Neuron (in vitro differentiated cells): ENCODE results near the gene PTPN11.

Experiments used
- H2AFZ ChIP-seq: one replicate; pipeline ENCODE4 v1.6.1; 2013; ENCODE audit warnings: low read depth, mild to moderate bottlenecking, inconsistent platforms, low read length, moderate library complexity
- H3K27me3 ChIP-seq: one replicate; pipeline ENCODE4 v1.6.1; 2013; ENCODE audit warnings: low read length; ENCODE audit not compliant: insufficient read depth
- H3K36me3 ChIP-seq: one replicate; pipeline ENCODE4 v1.6.1; 2013; ENCODE audit warnings: low read length; ENCODE audit not compliant: insufficient read depth
- H3K4me1 ChIP-seq: one replicate; pipeline ENCODE4 v1.6.1; 2013; ENCODE audit warnings: low read length; ENCODE audit not compliant: insufficient read depth
- H3K4me3 ChIP-seq: 2 replicates; pipeline ENCODE4 v1.5.1; 2013; ENCODE audit warnings: mild to moderate bottlenecking, low read length, moderate library complexity
- H3K9me3 ChIP-seq: one replicate; pipeline ENCODE4 v1.6.1; 2013; ENCODE audit warnings: low read length

PTPN11 gene

DNA sequence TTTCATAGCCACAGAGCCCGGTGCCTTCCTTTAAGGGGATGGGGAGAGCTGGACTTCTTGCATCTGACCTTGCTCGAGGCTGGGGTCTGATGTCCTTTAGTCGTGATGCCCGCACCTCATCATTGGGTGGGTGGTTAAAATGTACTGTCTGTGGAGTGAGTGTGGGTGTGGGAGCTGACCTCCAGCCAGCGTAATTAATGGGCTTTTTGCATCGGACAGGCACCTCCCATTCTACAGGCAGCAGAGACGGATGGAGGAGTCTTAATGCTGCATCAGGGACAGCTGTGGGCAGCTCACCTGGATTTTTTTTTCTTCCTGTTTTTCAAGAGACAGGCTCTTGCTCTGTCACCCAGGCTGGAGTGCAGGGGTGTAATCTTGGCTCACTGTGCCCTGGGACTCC lies 114.8 kb downstream of the PTPN11 start:
- no peaks in the 10 kb centered on the region for H3K36me3 ChIP-seq
- H2AFZ ChIP-seq, result no peak overlapping the region
- H3K27me3 ChIP-seq, result no peaks in the 10 kb centered on the region
- peaks cover 3% of the 10 kb centered on the region for H3K4me1 ChIP-seq
- no peaks in the 10 kb centered on the region for H3K9me3 ChIP-seq
- no peak overlapping the region for H3K4me3 ChIP-seq

DNA sequence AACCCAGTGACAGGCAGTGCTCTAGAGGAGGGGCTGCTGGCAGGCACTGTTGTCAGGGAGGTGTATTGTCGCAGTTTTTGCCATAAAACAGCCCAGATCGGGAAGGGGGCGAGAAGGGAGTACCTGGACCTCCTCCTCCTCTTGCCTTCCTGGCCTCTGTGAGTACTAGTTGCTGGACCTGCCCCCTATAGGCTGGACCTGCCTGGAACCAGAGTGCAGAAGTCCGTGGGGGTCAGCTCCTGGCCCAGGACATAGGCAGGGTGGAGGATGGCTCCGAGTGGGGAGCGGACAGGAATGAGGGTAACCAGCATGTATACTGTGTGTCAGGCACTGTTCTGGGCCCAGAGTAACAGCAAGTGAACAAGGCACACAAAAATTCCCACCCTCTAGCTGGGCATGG lies 116.3 kb downstream of the PTPN11 start:
- H2AFZ ChIP-seq, result no peak overlapping the region
- no peak overlapping the region for H3K4me3 ChIP-seq
- peaks cover 3% of the 10 kb centered on the region for H3K4me1 ChIP-seq
- no peaks in the 10 kb centered on the region for H3K9me3 ChIP-seq
- no peaks in the 10 kb centered on the region for H3K27me3 ChIP-seq
- H3K36me3 ChIP-seq, result no peaks in the 10 kb centered on the region

DNA sequence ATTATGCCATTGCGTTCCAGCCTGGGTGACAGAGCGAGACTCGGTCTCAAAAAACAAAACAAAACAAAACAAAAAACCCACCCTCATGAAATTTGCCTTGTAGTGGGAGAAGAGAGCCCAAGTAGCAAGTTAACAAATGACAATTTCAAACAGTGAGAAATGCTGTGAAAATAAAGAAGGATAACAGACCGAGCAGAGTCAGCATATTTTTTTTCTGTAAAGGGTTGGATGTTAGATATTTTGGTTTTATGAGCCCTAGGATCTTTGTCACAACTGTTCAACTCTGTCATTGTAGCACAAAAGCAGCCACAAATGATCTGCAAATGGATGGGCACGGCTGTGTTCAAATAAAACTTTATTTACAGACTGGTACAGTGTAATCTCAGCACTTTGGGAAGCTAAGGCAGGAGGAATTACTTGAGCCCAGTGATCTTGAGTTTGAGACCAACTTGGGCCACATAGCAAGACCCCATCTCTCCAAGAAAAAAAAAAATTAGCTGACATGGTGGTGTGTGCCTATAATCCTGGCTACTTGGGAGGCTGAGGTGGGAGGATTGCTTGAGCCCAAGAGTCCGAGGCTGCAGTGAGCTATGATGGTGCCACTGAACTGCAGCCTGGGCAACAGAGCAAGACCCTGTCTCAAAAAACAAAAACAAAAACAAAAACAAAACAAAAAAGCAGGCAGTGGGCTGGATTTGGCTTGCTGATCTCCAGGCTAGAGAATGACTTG lies 117.1 kb downstream of the PTPN11 start:
- Histone ChIP-seq H3K9me3 (no peaks in the 10 kb centered on the region), H3K4me1 (peaks cover 3% of the 10 kb centered on the region), H2AFZ (no peak overlapping the region), H3K36me3 (no peaks in the 10 kb centered on the region), H3K27me3 (no peaks in the 10 kb centered on the region), H3K4me3 (no peak overlapping the region)

DNA sequence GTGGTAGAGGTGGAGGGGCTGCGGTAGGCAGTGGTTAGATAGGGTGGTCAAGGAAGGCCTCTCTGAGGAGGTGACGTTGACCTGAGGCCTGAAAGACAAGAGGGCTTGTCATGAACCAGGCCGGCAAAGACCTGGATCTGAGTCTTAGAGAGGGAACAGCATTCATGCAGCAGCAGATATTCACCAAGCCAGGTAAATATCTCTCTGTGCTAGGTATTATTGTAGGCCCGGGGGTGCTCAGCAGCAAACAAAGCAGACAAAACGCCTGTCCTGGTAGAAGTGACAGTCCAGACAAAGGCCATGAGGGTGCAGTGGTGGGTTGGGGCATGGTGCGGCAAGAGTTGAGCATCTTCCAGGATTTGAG lies 117.6 kb downstream of the PTPN11 start:
- Histone ChIP-seq H3K4me3 (no peak overlapping the region), H3K27me3 (no peaks in the 10 kb centered on the region), H3K36me3 (no peaks in the 10 kb centered on the region), H3K4me1 (peaks cover 3% of the 10 kb centered on the region), H3K9me3 (no peaks in the 10 kb centered on the region), H2AFZ (no peak overlapping the region)

DNA sequence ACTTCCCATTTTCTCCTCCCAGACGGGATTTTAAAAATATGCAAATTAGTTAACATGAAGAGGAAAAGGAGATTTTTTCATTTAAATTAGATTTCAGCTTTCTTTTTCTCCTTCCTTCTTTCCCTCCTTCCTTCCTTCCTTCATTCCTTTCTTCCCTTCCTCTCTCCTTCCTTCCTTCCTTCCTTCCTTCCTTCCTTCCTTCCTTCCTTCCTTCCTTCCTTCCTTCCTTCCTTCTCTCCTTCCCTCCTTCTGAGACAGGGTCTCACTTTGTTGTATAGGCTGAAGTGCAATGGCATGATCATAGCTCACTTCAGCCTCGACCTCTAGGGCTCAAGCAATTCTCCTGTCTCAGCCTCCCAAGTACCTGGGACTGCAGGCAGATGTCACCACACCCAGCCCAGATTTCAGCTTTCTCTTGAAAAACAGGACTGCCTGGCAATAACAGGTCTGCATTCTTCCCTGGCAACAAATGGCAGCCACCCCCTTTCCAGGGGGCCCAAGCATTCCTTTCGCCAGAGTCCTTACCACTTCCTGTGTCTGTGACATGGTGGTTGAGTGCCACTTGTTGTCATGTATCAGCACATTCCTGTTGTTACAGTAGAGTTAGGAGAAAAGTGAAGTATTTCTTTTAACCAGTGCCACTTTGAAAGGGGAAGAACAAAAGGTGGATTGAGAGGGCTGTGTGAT lies 119.1 kb downstream of the PTPN11 start:
- H3K36me3 ChIP-seq, result no peaks in the 10 kb centered on the region
- no peaks in the 10 kb centered on the region for H3K27me3 ChIP-seq
- H3K9me3 ChIP-seq, result no peaks in the 10 kb centered on the region
- peaks cover 3% of the 10 kb centered on the region for H3K4me1 ChIP-seq
- no peak overlapping the region for H3K4me3 ChIP-seq
- no peak overlapping the region for H2AFZ ChIP-seq

DNA sequence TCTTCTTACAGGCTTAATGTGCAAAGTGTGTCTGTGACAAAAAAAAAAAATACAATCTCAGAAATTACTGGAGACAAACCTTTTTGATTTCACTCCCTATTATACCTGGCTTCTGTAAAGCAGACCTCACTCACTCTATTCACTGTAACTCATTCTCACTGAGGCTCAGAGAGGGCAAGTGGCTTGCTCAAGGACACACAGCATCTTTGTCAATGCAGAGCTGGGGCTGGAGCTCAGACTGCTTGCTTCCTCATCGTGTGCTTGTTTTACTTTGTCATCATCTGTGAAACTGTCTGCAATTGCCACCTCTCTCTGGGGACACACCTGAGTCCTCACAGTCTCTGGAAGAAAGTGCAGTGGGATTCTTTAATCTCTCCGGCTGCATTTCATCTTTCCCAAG lies 120.0 kb downstream of the PTPN11 start:
- Histone ChIP-seq H3K27me3 (no peaks in the 10 kb centered on the region), H3K4me1 (peaks cover 3% of the 10 kb centered on the region), H2AFZ (no peak overlapping the region), H3K4me3 (no peak overlapping the region), H3K9me3 (no peaks in the 10 kb centered on the region), H3K36me3 (no peaks in the 10 kb centered on the region)

DNA sequence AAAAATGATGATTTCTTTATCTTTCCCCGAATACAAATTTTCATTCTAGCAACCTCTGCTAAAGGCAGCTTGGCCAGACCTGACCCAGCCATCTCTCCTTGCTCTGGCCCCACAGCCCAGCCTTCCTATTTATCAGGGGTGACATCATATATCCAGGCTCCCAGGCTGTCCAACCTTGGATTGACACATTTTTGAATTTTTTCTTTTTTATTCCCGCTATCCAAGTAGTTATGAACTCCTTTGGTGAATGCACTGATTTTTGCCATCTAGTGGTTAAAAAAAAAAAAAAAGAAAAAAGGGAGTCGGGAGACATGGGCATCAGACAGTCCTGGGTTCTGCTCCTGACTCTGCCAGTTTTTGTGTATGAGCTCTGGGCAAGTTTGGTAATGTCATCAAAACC lies 120.5 kb downstream of the PTPN11 start:
- Histone ChIP-seq H3K36me3 (no peaks in the 10 kb centered on the region), H2AFZ (no peak overlapping the region), H3K27me3 (no peaks in the 10 kb centered on the region), H3K9me3 (no peaks in the 10 kb centered on the region), H3K4me1 (peaks cover 3% of the 10 kb centered on the region), H3K4me3 (no peak overlapping the region)

DNA sequence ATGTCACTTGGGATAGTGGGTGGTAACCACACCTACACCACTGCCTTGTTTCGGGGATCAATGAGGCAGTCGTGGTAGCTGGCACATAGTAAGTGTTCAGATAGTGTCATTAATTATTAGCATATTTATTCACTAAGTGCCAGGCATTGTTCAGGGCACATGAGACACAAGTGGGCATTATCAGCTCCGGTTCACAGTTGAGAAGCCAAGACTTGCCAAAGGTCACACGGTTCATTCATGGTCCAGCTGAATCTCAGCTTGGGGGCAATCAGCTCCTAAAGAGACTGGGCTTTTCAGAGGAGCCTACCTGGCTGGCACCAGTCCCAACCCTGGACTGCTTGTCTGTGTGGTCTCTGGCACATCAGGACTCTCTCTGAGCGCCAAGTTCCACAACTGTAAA lies 121.3 kb downstream of the PTPN11 start:
- peaks cover 3% of the 10 kb centered on the region for H3K4me1 ChIP-seq
- H3K4me3 ChIP-seq, result no peak overlapping the region
- H3K9me3 ChIP-seq, result no peaks in the 10 kb centered on the region
- H3K36me3 ChIP-seq, result no peaks in the 10 kb centered on the region
- H3K27me3 ChIP-seq, result no peaks in the 10 kb centered on the region
- no peak overlapping the region for H2AFZ ChIP-seq

DNA sequence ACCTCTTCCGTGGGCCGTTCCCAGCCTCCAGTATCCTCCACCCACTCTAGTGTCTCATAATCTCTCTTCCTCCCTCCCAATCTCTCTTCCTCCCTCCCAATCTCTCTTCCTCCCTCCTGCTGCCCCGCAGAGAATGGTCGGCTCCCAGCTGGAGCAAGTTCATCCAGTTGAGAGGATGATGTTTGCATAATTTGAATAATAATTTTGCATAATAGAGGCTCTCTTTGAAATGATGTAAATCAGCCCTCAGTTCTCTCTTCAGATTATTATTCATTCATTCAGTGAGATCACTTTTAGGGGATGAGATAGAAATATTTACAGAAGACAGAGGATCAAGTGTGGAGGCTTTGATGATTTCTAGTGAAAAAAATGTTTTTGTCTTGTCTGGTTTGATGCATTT lies 125.0 kb downstream of the PTPN11 start:
- no peak overlapping the region for H3K4me3 ChIP-seq
- no peaks in the 10 kb centered on the region for H3K9me3 ChIP-seq
- H3K27me3 ChIP-seq, result peaks cover 3% of the 10 kb centered on the region
- no peaks in the 10 kb centered on the region for H3K36me3 ChIP-seq
- no peak overlapping the region for H2AFZ ChIP-seq
- no peaks in the 10 kb centered on the region for H3K4me1 ChIP-seq

DNA sequence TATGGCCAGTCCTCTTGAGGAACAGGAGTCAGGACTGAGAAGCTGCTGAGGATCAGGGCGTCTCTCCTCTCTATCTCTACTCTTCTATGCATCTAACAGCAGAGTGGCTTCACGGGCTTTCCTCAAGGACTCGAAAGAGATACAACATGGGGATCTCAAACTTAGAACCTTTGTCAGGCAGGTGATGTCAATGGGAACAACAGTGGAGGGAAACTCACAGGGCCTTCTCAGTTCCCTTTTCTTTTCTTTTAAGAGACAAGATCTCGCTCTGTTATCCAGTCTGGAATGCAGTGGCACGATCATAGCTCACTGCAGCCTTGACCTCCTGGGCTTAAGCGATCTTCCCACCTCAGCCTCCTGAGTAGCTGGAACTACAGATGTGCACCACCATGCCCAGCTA lies 127.6 kb downstream of the PTPN11 start:
- no peaks in the 10 kb centered on the region for H3K4me1 ChIP-seq
- no peaks in the 10 kb centered on the region for H3K36me3 ChIP-seq
- H3K27me3 ChIP-seq, result peaks cover 3% of the 10 kb centered on the region

DNA sequence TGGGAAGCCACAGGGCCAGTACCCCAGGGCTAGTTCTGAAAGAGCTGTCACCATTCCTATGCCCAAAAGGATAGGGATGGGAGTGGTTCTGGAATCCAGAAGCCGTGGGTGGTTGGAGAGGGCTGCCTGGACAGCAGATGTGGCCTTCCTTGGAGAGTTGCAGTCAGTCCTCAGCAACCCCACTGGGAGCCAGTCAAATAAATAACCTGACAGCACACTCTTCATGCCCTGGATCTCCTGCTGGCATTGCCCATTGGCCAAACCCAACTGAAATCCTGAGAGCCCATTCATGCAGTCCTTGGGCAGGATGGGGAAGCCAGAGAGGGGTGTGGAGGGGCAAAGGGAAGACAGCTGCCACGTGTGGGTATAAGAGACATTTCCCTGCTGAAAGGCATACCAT lies 128.2 kb downstream of the PTPN11 start:
- H3K4me1 ChIP-seq, result no peaks in the 10 kb centered on the region
- H3K9me3 ChIP-seq, result no peaks in the 10 kb centered on the region

More for the DNA sequence above, 127.6 kb downstream of the PTPN11 start:
- Histone ChIP-seq H2AFZ (no peak overlapping the region), H3K9me3 (no peaks in the 10 kb centered on the region), H3K4me3 (no peak overlapping the region)

DNA sequence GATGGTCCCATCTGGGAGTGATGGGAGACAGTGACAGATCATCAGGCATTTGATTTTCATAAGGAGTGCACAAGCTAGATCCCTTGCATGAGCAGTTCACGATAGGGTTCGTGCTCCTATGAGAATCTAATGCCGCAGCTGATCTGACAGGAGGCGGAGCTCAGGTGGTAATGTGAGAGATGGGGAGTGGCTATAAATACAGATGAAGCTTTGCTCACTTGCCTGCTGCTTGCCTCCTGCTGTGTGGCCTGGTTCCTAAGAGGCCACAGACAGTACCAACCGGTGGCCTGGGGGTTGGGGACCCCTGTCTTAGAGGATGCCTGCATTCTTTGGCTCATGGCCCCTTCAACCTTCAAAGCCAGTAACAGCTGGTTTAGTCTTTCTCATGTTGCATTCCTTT lies 130.3 kb downstream of the PTPN11 start:
- H3K27me3 ChIP-seq, result peaks cover 3% of the 10 kb centered on the region

More for the DNA sequence above, 128.2 kb downstream of the PTPN11 start:
- H3K4me3 ChIP-seq, result no peak overlapping the region
- H3K27me3 ChIP-seq, result peaks cover 3% of the 10 kb centered on the region
- no peak overlapping the region for H2AFZ ChIP-seq
- no peaks in the 10 kb centered on the region for H3K36me3 ChIP-seq

DNA sequence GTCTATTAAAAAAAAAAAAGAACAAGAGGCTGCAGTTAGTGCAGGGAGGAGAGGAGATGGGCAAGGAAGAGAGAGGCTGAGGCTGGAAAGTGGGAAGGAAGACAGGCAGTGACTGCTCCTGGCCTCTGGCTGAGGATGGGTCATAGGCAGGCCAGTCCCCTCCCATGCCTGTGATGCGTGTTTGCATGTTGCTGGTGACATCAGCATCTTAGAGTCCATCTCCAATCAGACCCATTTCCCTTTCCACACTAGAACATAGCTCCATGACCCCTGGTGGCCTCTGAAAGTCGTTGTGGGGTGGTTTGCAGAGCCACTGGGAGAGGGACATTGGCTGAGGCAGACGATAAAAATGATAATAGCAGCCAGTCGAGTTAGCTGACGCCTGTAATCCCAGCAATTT lies 132.9 kb downstream of the PTPN11 start:
- no peak overlapping the region for H2AFZ ChIP-seq

More for the DNA sequence above, 130.3 kb downstream of the PTPN11 start:
- Histone ChIP-seq H3K4me1 (no peaks in the 10 kb centered on the region), H3K4me3 (no peak overlapping the region), H2AFZ (no peak overlapping the region), H3K36me3 (no peaks in the 10 kb centered on the region), H3K9me3 (no peaks in the 10 kb centered on the region)

More for the DNA sequence above, 132.9 kb downstream of the PTPN11 start:
- peaks cover 4% of the 10 kb centered on the region for H3K4me1 ChIP-seq
- no peaks in the 10 kb centered on the region for H3K9me3 ChIP-seq
- no peak overlapping the region for H3K4me3 ChIP-seq
- no peaks in the 10 kb centered on the region for H3K36me3 ChIP-seq
- H3K27me3 ChIP-seq, result peaks cover 3% of the 10 kb centered on the region
